ENCODE measurements around the gene P4HB.
A peak's percentile ranks its signal among the peaks of the same experiment; 100 is the strongest.

The P4HB gene

DNA sequence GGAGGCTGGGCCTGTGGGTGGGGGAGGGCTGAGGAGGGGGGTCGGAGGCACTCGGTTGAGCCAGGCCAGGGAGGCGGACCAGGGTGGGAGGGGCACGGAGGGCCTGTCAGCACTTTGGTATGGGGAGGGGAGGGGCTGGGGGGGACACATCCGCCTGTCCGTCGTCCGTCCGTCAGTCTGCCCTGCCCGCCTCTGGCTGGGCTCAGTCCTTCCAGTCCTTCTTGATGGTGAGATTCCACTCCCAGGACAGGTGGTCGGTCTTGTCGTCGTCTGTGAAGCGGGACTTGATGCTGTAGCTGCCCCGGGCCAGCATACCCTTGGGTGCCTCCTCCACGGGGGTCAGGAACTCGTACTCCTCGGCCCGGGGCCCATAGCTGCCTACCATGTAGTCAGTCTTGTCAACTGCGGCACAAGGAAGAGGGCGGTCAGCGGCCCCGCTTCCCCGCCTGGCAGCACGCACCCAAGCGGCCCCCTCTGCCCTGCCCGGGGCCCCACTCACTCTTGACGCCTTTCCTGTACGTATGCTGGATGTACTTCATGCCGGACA is 8.4 kb upstream of the P4HB start:
- DNase-seq (ENCODE audit: low read depth, low spot score) = no peak

GRCh38 chr17:81867991-81868673 is 7.8 kb upstream of the P4HB start:
- no peak for DNase-seq (ENCODE audit: low read depth, low spot score)

DNA sequence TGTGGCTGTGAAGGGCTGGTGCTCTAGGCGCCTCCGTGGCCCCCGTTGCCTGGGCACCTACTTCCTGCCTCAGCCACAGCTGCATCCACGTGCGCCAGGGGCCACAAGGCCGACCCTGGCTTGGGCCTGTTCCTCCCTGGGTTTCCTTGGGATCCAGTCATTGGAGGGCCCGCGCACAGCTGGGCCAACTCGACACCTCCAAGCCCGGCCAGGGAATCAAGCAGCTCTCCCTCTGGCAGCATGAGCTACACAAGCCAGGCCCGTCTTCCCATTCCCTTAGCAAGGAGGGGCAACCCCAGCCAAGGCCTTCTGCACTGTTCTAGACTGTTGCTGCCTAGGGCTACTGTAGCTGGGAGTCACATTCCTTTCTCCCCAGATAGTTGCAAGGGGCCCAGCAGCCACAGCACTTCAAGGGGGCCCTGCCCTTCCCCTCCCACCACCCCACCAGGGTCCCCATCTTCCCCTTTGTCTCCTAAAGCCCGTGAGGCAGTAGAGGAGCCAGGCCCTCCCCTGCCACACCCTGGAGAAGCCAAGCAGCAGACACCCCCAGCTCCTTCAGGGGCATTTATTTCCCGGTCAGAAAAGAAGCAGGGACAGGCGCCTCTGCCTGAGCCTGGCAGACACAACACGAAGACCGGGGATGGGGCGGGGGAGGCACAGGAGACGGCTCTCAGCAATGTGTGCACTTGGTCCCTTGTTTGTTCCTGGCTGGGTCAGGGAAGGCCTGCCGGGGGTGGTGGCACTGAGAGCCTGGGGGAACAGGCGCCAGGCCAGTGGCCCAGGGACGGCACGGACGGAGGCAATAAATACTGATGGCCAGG is 7.0 kb upstream of the P4HB start:
- no peak for DNase-seq (ENCODE audit: low read depth, low spot score)

GRCh38 chr17:81866440-81867169 is 6.3 kb upstream of the P4HB start:
- DNase-seq (ENCODE audit: low read depth, low spot score) = no peak

GRCh38 chr17:81865733-81866439 is 5.6 kb upstream of the P4HB start:
- DNase-seq (ENCODE audit: low read depth, low spot score) = no peak

DNA sequence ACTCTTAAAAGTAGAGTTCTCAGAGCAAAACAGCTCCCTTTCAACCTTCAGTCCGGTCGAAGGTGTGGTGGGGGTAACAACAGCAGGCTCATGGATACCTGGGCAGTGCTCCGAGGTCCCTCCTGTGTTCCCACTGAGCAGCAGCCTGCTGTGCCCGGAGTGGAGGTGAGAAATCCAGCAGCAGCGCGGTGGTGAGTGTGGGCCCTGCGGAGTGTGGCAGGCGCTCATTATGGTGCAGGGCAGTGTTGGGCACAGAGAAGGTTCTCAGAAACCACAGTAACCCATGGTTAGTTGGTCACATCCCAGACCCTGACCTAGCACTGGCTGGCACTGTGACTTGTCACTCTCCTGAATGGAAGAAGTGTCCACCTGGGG is 5.0 kb upstream of the P4HB start:
- DNase-seq (ENCODE audit: low read depth, low spot score) = no peak

DNA sequence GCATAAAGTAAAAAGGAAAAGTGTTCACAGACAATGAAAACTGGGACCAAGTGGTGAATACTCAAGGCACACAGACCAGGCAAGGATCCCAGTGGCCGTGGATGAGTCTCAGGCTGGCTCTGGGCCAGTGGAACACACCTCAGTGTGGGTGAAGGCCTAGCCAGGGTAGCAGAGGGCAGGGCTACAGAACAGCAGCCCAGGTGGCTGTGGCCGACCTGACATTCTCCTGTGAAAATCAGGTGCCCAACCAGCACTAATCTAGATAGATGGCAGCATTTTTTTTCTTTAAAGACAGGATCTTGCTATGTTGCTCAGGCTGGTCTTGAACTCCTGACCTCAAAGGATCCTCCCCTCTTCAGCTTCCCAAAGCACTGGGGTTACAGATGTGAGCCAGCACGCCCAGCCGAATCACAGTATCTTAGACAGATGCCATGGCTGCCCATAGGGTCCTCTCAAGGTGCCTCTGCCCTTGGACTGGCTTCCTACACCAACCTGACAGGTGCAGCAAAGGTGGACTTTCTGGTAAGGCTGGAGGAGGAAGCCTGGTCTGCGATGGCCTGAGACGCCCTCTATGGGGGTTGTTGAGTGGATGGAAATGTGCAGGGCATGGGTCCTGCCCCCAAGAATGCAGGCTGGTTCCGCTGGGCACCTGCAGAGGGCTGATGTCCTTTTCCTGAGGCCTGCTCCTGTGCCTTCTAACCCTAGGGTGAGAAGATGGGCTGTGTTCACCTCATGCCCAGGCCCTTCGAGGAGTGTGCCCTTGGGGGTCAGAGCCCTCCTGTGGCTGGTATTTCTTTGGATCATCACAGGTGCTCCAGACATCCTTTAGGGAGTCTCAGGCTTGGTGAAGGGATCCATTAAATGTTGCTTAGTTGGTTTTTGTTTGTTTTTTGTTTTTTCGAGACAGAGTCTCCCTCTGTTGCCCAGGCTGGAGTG is 3.8 kb upstream of the P4HB start:
- no peak for DNase-seq (ENCODE audit: low read depth, low spot score)

- no peak for DNase-seq (ENCODE audit: low read depth, low spot score)
Observed at GRCh38 chr17:81863123-81863675, 2.9 kb upstream of the P4HB start.

DNA sequence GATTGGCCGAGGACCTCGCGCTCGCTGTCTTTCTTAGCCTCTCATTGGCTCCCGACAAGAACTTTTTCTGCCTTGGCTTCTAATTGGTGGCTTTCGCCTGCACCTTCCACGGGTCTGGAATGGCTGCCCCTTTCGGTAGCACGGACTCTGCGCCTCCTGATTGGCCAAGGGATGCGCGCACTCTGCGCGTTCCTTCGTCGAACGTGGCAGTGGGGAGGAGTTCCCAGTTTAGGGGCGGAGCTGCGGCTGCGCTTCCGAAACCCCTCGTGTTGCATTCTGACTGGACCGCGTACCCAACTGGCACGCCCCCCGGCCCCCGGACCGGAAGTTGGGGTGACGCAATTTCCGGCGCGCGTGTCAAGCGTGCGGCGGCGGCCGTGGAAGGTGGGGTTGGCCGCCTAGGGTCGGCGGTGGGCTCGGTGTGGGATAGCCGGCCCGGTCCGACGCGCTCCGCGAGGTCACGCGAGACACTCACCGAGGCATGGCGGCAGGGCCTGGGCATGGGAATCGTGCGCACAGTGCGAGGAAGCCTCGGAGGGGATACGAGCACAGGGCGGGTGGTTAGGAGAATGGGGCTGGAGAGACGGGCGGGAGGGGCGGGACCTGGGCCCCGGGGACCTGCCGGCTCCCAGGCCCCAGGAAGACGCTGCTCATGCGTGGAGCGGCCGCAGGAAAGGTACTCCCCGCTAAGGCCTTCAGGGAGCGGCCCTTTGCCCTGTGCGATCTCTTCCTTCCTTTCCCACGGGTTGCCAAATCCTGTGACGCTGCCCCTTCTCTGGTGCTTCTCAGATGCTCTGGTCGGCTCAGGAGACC is 627 bp upstream of the P4HB start:
- peak; percentile 97 for DNase-seq (ENCODE audit: low read depth, low spot score)

- DNase-seq (ENCODE audit: low read depth, low spot score) = no peak
Observed at GRCh38 chr17:81858967-81859905, 1.1 kb downstream of the P4HB start.

- no peak for DNase-seq (ENCODE audit: low read depth, low spot score)
Observed at GRCh38 chr17:81858170-81858966, 2.0 kb downstream of the P4HB start.

- DNase-seq (ENCODE audit: low read depth, low spot score) = no peak
Observed at GRCh38 chr17:81854974-81855774, 5.2 kb downstream of the P4HB start.

DNA sequence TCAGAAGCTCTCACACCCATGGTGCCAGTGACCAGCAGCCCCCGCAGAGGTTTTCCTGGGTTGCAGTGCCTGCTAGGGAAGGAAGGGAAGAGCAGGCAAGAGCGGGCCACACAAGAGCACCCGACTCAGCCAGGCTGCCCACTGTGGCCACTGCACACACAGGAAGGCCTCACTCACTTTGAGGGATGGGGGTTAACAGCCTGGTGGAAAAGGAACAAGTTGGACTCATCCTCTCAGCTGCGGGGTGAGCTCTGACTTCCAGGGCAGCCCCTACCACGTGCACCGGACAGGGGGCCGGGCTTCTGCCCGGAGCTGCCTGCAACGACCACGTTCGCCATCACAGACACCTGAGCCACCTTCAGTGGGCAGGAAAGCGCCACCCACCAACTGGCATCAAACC is 8.1 kb downstream of the P4HB start:
- no peak for DNase-seq (ENCODE audit: low read depth, low spot score)

DNA sequence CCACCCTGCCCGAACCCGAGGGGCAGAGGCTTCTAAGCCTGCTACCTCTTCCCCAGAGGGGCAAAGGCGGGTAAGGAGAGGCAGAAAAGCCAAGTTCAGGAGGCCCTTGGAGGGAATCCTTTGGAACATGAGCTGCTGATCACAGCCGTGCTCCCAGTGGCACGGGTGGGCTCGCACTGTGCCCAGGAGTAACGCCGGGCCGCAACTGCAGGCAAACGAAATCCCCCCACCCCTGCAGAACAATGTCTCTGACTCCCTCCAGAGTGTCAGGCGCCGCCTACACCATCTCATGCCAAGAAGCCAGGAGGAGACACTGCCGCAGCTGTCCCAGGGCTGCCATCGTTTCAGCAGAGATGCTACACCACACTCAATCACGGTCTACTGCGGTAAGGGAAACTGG is 8.9 kb downstream of the P4HB start:
- no peak for DNase-seq (ENCODE audit: low read depth, low spot score)

GRCh38 chr17:81849457-81849856 is 10.9 kb downstream of the P4HB start:
- DNase-seq (ENCODE audit: low read depth, low spot score) = no peak
